Endothelial cell of umbilical vein (primary cell): ENCODE measurements around the gene MRPL14. TPM values are rescaled to one million over a fixed set of nuclear protein-coding genes. Genes with fewer than 3 reads are reported as not detected.

ENCODE experiments used
- BruUV-seq: library from RNA; stranded (reverse); fragments of 400-500 nt; replicated peaks from 2 replicates; lab custom pipeline; 2021; lab: Mats Ljungman, UMichigan
- CTCF ChIA-PET: fragments of 300-600, 350-600 bp; sonication (Branson Sonifier 250); formaldehyde crosslinking; loops from one replicate; lab custom pipeline; 2021; ENCODE audit warnings: antibody characterized with exemption, inconsistent platforms; lab: Charles Lee
- POLR2A ChIA-PET: fragments of 300-600, 350-600 bp; sonication (Branson Sonifier 250); formaldehyde crosslinking; loops from one replicate; lab custom pipeline; 2021; ENCODE audit warnings: antibody characterized with exemption, inconsistent platforms; lab: Charles Lee
- DNase-seq: peaks from one replicate; pipeline ENCODE4 v3.0.0-alpha.2; 2011; ENCODE audit warnings: low read depth, low spot score
- FAIRE-seq: peaks from 2 replicates; lab custom pipeline; 2011; peaks lifted over from hg19 to GRCh38; lab: Jason Lieb, UNC
- H2AFZ ChIP-seq: 2 replicates; pipeline ENCODE4 v1.6.0; 2012; ENCODE audit warnings: low read depth, low read length, control low read depth, inconsistent platforms
- H3K27ac ChIP-seq: 2 replicates; pipeline ENCODE4 v1.5.1; 2011; ENCODE audit warnings: low read depth, mild to moderate bottlenecking, control low read depth, low read length, moderate library complexity; ENCODE audit not compliant: insufficient read depth
- H3K27me3 ChIP-seq, 2 experiments: 2 replicates each; pipeline versions ENCODE4 v1.6.0 to v1.6.1; 2011; ENCODE audit warnings: low read length in 2 of 2, mixed read lengths in 1 of 2; ENCODE audit not compliant: control insufficient read depth in 2 of 2, insufficient read depth in 2 of 2
- H3K36me3 ChIP-seq, 2 experiments: 2 replicates in 1 of 2; 3 replicates in 1 of 2; pipeline ENCODE4 v1.5.1; 2011; ENCODE audit warnings: low read length in 2 of 2, mild to moderate bottlenecking in 1 of 2, moderate library complexity in 1 of 2; ENCODE audit not compliant: control insufficient read depth in 2 of 2, insufficient read depth in 2 of 2; ENCODE audit errors: extremely low read depth in 1 of 2
- H3K4me1 ChIP-seq: 3 replicates; pipeline ENCODE4 v1.5.1; 2011; ENCODE audit warnings: mild to moderate bottlenecking, low read length; ENCODE audit not compliant: control insufficient read depth, insufficient read depth; ENCODE audit errors: extremely low read depth
- H3K4me2 ChIP-seq: 2 replicates; pipeline ENCODE4 v1.6.1; 2011; ENCODE audit warnings: low read length, control low read depth, mixed read lengths; ENCODE audit not compliant: insufficient read depth
- H3K4me3 ChIP-seq, 3 experiments: fragments of 200-600 bp in 1 of 3; sonication (generic), shearing (Covaris generic) in 1 of 3; replicated peaks in 1 of 3; 2 replicates each; pipeline ENCODE4 v1.5.1; 2011 to 2016; ENCODE audit warnings: control low read depth in 3 of 3, low read length in 3 of 3, mild to moderate bottlenecking in 2 of 3, inconsistent platforms in 1 of 3, low read depth in 1 of 3, moderate library complexity in 1 of 3; ENCODE audit not compliant: insufficient read depth in 1 of 3
- H3K79me2 ChIP-seq: 2 replicates; pipeline ENCODE4 v1.6.0; 2012; ENCODE audit warnings: low read length, inconsistent platforms; ENCODE audit not compliant: control insufficient read depth, insufficient read depth
- H3K9ac ChIP-seq: replicated peaks from 2 replicates; pipeline ENCODE3; 2011; ENCODE audit warnings: low read length, control low read depth; ENCODE audit not compliant: insufficient read depth; ENCODE audit errors: extremely low read depth
- H3K9me1 ChIP-seq: replicated peaks from 3 replicates; pipeline ENCODE4 v1.6.0; 2011; ENCODE audit warnings: mild to moderate bottlenecking, low read length; ENCODE audit not compliant: control insufficient read depth, insufficient read depth; ENCODE audit errors: extremely low read depth
- H3K9me3 ChIP-seq: replicated peaks from 2 replicates; pipeline ENCODE4 v1.5.1; 2012; ENCODE audit warnings: low read length, inconsistent platforms; ENCODE audit not compliant: control insufficient read depth, insufficient read depth
- H4K20me1 ChIP-seq: replicated peaks from 2 replicates; pipeline ENCODE3; 2011; ENCODE audit warnings: mild to moderate bottlenecking, low read length; ENCODE audit not compliant: control insufficient read depth, insufficient read depth; ENCODE audit errors: extremely low read depth
- CTCF ChIP-seq, 2 donors: IDR thresholded peaks; 1 replicate in 1 of 2; 2 replicates in 1 of 2; pipeline ENCODE4 v1.5.1; 2011; ENCODE audit warnings: low read length in 2 of 2, mild to moderate bottlenecking in 2 of 2, moderate library complexity in 2 of 2, control low read depth in 1 of 2, inconsistent platforms in 1 of 2, low read depth in 1 of 2; ENCODE audit not compliant: insufficient read depth in 1 of 2; ENCODE audit errors: extremely low read depth in 1 of 2
- EZH2 ChIP-seq: IDR thresholded peaks from 2 replicates; pipeline ENCODE4 v1.6.1; 2012; ENCODE audit warnings: borderline replicate concordance, low read depth, mild to moderate bottlenecking, moderate library complexity, low read length, inconsistent platforms; ENCODE audit not compliant: severe bottlenecking
- FOS ChIP-seq: IDR thresholded peaks from 2 replicates; pipeline ENCODE4 v1.6.1; 2011; ENCODE audit warnings: mild to moderate bottlenecking, low read length, moderate library complexity, borderline replicate concordance; ENCODE audit not compliant: insufficient read depth
- GATA2 ChIP-seq: IDR thresholded peaks from 2 replicates; pipeline ENCODE4 v1.7.0; 2011; ENCODE audit warnings: low read depth, mild to moderate bottlenecking, moderate library complexity, mixed read lengths, low read length; ENCODE audit not compliant: insufficient read length, insufficient read depth
- JUN ChIP-seq: IDR thresholded peaks from 2 replicates; pipeline ENCODE4 v1.6.1; 2011; ENCODE audit warnings: borderline replicate concordance, low read depth; ENCODE audit not compliant: insufficient read length, insufficient read depth
- MAX ChIP-seq: IDR thresholded peaks from 2 replicates; pipeline ENCODE4 v1.6.1; 2011; ENCODE audit not compliant: insufficient read depth, insufficient read length
- MYC ChIP-seq: IDR thresholded peaks from one replicate; pipeline ENCODE4 v1.6.1; 2011; ENCODE audit warnings: mild to moderate bottlenecking, low read depth, low read length
- POLR2A ChIP-seq: IDR thresholded peaks from 2 replicates; pipeline ENCODE4 v1.6.1; 2012; ENCODE audit warnings: low read depth, mild to moderate bottlenecking, control low read depth, low read length
- POLR2AphosphoS5 ChIP-seq: IDR thresholded peaks from 2 replicates; pipeline ENCODE4 v1.6.1; 2012; ENCODE audit warnings: low read depth, mild to moderate bottlenecking, control low read depth, low read length, moderate library complexity; ENCODE audit not compliant: insufficient read depth
- dilution Hi-C: fragments of 300-500 bp; cut with MboI; formaldehyde crosslinking; loops from one replicate; pipeline ENCODE4 v1.15.0; 2019; ENCODE audit warnings: low sequenced_read_pairs; ENCODE audit not compliant: extremely low pct_ligation_motif_present
- intact Hi-C: fragments of 100-400 bp; cut with micrococcal nuclease; formaldehyde crosslinking; loops from one replicate; pipeline ENCODE4 v1.10.0; 2022
- polyA plus RNA-seq, 4 experiments: library from polyadenylated mRNA; depleted of rRNA in 3 of 4; stranded (reverse) in 3 of 4; unstranded in 1 of 4; fragments of >200 nt; gene quantifications; 2 replicates each; pipeline versions ENCODE4 v1.2.1 to v1.2.3, GENCODE V29; 2011 to 2012; ENCODE audit warnings: missing spikeins in 1 of 4
- total RNA-seq: library from RNA; stranded (reverse); gene quantifications from 2 replicates; pipeline ENCODE4 v1.2.3, GENCODE V29; 2021

The MRPL14 gene
- total and polyA plus RNA-seq, 2 donors (not counting 3 experiments of a cell fraction or from before 2014, with no cell fraction given): 68.1 to 103 TPM

- dilution Hi-C loops (no loop called here), intact Hi-C loops (no loop called here)
- no peak overlapping the region for H3K4me2 ChIP-seq
- H3K9me1 ChIP-seq: no peaks in the 10 kb centered on the region
- H3K36me3 ChIP-seq: peaks cover 4% of the 10 kb centered on the region in 2 experiments
- no peaks in the 10 kb centered on the region for H4K20me1 ChIP-seq
- TF ChIP-seq POLR2AphosphoS5 (no peak), JUN (no peak), FOS (no peak), MYC (no peak), MAX (no peak), EZH2 (no peak), CTCF (IDR thresholded peaks at IDR 0.05; ENCODE audit: extremely low read depth in 1 of 2, insufficient read depth in 1 of 2, low read depth in 1 of 2, low read length in 2 of 2) (no peak), GATA2 (no peak), POLR2A (no peak)
- no peak overlapping the region for H2AFZ ChIP-seq
- no peak for FAIRE-seq
- peaks cover 7% of the 10 kb centered on the region for H3K4me1 ChIP-seq
- no peaks in the 10 kb centered on the region for H3K9me3 ChIP-seq
- H3K27me3 ChIP-seq: no peaks in the 10 kb centered on the region
- no TSS peak for BruUV-seq
- no peak overlapping the region for H3K4me3 ChIP-seq
- CTCF ChIA-PET: interaction anchor here (1.2 to 6.6 kb wide), 13 partner anchors 9 to 239 kb away, joined by 3 to 95 read pairs (median 9); partner anchors contain the start of gene SLC35B2
- H3K27ac ChIP-seq: no peak overlapping the region
- POLR2A ChIA-PET: interaction anchor here (0.6 kb wide), 1 partner anchor 146 kb away, joined by 3 read pairs; no protein-coding TSS in a partner anchor
- no peak overlapping the region for H3K9ac ChIP-seq
- H3K79me2 ChIP-seq: no peaks in the 10 kb centered on the region
- no peak for DNase-seq
These were observed 28.1 kb downstream of the MRPL14 start for GRCh38 chr6:44099192-44099591.
